IMR-90 (cell line): ENCODE results near the gene TMEM131.

Source experiments
- CEBPB ChIP-seq: IDR thresholded peaks from 2 replicates; pipeline ENCODE4 v1.6.1; 2012; ENCODE audit warnings: low read depth, low read length, improper control_type of control experiment
- CHD1 ChIP-seq: IDR thresholded peaks from 2 replicates; pipeline ENCODE4 v1.6.1; 2012; ENCODE audit warnings: low read depth, low read length, improper control_type of control experiment
- CTCF ChIP-seq: conservative IDR thresholded peaks from 2 replicates; pipeline ENCODE4 v1.5.1; 2012; ENCODE audit warnings: mild to moderate bottlenecking, low read depth, low read length, improper control_type of control experiment
- ELK1 ChIP-seq: fragments of 150-350 bp; IDR thresholded peaks from 2 replicates; pipeline ENCODE4 v1.6.1; 2016; ENCODE audit warnings: low read depth, mild to moderate bottlenecking, low read length, moderate library complexity, borderline replicate concordance
- MAFK ChIP-seq: IDR thresholded peaks from 2 replicates; pipeline ENCODE4 v1.6.1; 2012; ENCODE audit warnings: low read depth, low read length, improper control_type of control experiment
- NFE2L2 ChIP-seq: fragments of 150-350 bp; IDR thresholded peaks from 2 replicates; pipeline ENCODE4 v1.6.1; 2016; ENCODE audit warnings: low read depth, mild to moderate bottlenecking, low read length
- POLR2A ChIP-seq: IDR thresholded peaks from 2 replicates; pipeline ENCODE4 v1.6.1; 2012; ENCODE audit warnings: mild to moderate bottlenecking, low read depth, low read length
- RAD21 ChIP-seq: IDR thresholded peaks from 2 replicates; pipeline ENCODE4 v1.6.1; 2012; ENCODE audit warnings: low read length, improper control_type of control experiment
- RCOR1 ChIP-seq: IDR thresholded peaks from 2 replicates; pipeline ENCODE4 v1.6.1; 2012; ENCODE audit warnings: mild to moderate bottlenecking, low read length, improper control_type of control experiment; ENCODE audit not compliant: insufficient replicate concordance
- RFX5 ChIP-seq: IDR thresholded peaks from 2 replicates; pipeline ENCODE4 v1.8.0; 2012; ENCODE audit warnings: low read depth, mild to moderate bottlenecking, low read length, moderate library complexity

- TF ChIP-seq CTCF (no peak), CEBPB (no peak), RFX5 (no peak), POLR2A (no peak), MAFK (no peak), ELK1 (no peak), RCOR1 (no peak), CHD1 (no peak), RAD21 (no peak), NFE2L2 (no peak)
These were observed 194.7 kb downstream of the TMEM131 start for GRCh38 chr2:97801028-97801427.
